Neuron (in vitro differentiated cells): ENCODE measurements around the gene DLAT.
"Not testable (repeated sequence)": the region's sequence is repeated elsewhere in the genome, so short reads cannot be mapped to it uniquely, and the experiment has no call there.

Source experiments
- H2AFZ ChIP-seq: one replicate; pipeline ENCODE4 v1.6.1; 2013; ENCODE audit warnings: low read depth, mild to moderate bottlenecking, inconsistent platforms, low read length, moderate library complexity
- H3K27me3 ChIP-seq: one replicate; pipeline ENCODE4 v1.6.1; 2013; ENCODE audit warnings: low read length; ENCODE audit not compliant: insufficient read depth
- H3K36me3 ChIP-seq: one replicate; pipeline ENCODE4 v1.6.1; 2013; ENCODE audit warnings: low read length; ENCODE audit not compliant: insufficient read depth
- H3K4me1 ChIP-seq: one replicate; pipeline ENCODE4 v1.6.1; 2013; ENCODE audit warnings: low read length; ENCODE audit not compliant: insufficient read depth
- H3K4me3 ChIP-seq: 2 replicates; pipeline ENCODE4 v1.5.1; 2013; ENCODE audit warnings: mild to moderate bottlenecking, low read length, moderate library complexity
- H3K9me3 ChIP-seq: one replicate; pipeline ENCODE4 v1.6.1; 2013; ENCODE audit warnings: low read length

The DLAT gene

DNA sequence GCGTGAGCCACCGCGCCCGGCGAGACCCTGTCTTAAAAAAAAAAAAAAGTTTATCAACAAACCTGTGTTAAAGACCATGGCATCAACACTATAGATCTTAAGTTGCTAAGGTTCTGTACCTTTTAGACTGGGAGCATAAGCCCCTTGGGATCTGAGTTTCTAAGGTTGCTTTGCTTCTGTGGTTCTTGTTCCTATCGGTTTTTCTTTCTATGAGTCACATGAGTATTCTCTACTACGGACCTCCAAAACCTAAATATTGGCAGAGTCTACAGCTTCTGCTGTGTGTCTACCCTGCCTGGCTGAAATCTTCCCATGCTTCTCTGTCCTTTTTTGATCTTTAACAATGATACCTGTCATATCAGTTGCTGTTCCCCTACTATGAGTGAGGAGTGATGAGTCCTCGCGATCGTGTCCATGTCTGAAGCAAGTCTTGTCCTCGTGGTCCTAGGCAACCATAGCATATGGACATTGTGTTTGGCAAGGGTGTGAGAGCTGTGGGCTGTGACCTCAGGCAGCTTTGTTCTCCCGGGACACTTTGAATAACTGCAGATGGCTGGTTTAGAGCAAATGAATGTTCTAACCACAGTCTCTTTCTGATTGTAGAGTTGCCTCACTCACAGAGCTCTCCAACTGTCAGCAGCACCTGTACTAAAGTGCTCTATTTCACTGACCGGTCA is 9.0 kb upstream of the DLAT start:
- Histone ChIP-seq H2AFZ (no peak overlapping the region), H3K4me1 (peaks cover 12% of the 10 kb centered on the region), H3K36me3 (peaks cover 50% of the 10 kb centered on the region), H3K9me3 (no peaks in the 10 kb centered on the region), H3K27me3 (no peaks in the 10 kb centered on the region), H3K4me3 (no peak overlapping the region)

DNA sequence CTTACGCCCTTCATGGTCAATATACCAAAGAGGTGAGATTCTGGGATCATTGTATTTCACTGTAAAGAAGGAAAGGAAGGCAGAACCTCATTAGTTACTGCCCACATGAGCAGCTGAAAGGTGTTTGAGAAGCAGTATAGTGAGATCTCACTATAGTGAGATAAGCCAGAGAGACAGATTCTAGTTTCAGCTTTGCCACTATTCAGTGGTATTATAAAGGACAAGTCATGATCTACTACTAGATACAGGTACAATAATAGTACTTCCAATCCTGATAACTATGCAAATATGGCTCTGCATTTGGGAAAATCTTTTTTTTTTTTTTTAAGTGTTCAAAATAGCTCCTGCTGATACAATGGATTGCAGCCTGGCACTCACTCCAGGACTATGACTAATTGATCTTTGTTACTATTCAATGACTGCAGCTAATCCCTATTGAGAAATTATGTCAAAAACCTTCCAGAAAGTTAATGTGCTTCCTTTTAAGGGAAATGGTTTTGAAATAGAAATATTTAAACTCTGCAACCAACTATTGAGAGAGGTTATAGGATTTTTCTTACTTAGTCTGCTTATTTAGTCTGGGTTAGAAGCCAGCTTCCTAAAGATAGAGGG is 8.3 kb upstream of the DLAT start:
- Histone ChIP-seq H3K27me3 (no peaks in the 10 kb centered on the region), H3K4me3 (no peak overlapping the region), H3K9me3 (no peaks in the 10 kb centered on the region), H2AFZ (no peak overlapping the region), H3K36me3 (peaks cover 55% of the 10 kb centered on the region), H3K4me1 (peaks cover 12% of the 10 kb centered on the region)

DNA sequence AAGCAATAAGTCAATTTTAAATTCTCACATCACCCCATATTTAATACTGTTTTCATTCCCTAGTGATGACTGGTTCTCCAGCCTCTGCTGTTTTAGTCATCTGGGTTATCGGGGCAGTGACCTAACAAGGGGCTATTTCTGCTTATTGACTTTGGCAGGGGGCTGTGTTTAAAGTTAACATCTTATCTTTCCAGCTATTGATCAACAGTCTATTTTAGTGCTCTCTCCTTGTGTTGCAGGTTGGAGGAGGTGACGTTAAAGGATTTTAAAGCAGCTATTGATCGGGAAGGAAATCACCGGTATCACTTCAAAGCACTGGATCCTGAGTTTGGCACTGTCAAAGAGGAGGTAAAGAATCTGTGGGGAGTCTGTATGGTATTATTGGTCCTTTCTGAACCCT is 7.7 kb upstream of the DLAT start:
- peaks cover 59% of the 10 kb centered on the region for H3K36me3 ChIP-seq
- no peak overlapping the region for H3K4me3 ChIP-seq
- H3K4me1 ChIP-seq = peaks cover 12% of the 10 kb centered on the region
- no peaks in the 10 kb centered on the region for H3K9me3 ChIP-seq
- H3K27me3 ChIP-seq = no peaks in the 10 kb centered on the region
- no peak overlapping the region for H2AFZ ChIP-seq

DNA sequence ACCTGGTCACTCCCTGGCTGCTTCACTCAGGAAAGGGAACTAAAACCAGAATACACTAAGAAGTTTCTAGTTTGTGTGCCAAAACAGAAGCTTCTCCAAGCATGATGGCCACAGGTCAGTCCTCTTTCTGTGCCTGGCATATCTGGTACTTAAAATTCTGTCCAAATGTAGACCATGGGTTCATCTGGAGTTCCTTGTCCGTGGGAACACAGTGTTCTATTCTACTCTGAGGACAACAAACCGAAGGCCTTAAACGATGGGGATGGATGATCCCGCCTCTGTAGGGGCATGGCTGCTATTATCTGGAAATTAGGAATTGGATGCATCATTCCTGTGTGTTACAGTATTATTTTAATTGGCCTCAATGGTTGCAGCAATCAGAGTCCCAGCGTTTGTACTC is 6.1 kb upstream of the DLAT start:
- peaks cover 56% of the 10 kb centered on the region for H3K36me3 ChIP-seq
- no peak overlapping the region for H3K4me3 ChIP-seq
- H3K4me1 ChIP-seq = peaks cover 14% of the 10 kb centered on the region
- H3K27me3 ChIP-seq = no peaks in the 10 kb centered on the region
- no peak overlapping the region for H2AFZ ChIP-seq
- H3K9me3 ChIP-seq = no peaks in the 10 kb centered on the region

DNA sequence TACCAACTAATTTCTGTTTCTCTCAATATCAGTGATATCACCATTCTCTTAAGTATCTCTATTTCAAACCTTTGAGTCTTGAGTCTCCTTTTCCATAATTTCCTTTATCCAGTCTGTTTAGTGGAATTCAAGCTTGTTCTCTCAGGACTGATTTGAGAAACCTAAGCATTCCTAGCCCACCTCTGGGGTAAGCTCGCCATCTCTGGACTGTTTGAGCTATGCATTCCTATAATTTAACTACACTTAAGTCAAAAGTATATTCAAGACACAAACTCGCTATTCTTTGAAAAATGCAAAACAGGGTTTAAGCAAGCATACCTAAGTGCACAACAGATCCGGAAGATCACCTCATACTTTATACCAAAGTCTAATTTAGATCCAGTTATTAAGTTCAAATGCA is 2.1 kb upstream of the DLAT start:
- peaks cover 46% of the 10 kb centered on the region for H3K36me3 ChIP-seq
- no peak overlapping the region for H3K4me3 ChIP-seq
- no peaks in the 10 kb centered on the region for H3K9me3 ChIP-seq
- H3K27me3 ChIP-seq = no peaks in the 10 kb centered on the region
- no peak overlapping the region for H2AFZ ChIP-seq
- H3K4me1 ChIP-seq = peaks cover 11% of the 10 kb centered on the region

DNA sequence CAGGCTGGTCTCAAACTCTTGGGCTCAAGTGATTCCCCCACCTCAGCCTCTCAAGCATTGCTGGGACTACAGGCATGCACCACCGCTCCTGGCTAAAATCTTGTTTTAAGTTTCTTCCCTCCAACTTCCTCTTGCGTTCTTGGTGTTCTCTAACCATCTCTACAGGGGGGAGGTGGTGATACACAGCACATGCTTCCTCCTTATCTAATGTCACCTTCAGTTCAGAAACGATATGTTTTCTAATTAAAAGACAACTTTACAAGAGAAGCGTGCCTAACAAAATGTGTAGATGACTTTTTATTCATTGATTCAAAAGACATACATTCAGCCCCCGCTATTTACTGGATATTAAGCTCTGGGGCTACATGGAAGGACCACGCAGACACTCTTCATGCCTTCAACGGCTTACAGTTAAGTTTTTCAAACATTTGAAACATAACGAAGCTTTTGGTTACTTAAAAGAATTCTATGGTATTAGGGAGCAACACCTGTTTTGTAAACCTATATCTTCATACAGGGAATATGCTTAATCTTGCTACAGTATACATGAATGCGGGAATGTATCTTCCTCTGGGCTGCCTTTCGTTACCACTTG is 933 bp upstream of the DLAT start:
- Histone ChIP-seq H3K9me3 (no peaks in the 10 kb centered on the region), H3K27me3 (no peaks in the 10 kb centered on the region), H3K4me3 (peak overlapping the region; percentile 100), H3K36me3 (peaks cover 46% of the 10 kb centered on the region), H2AFZ (peak overlapping the region; percentile 91), H3K4me1 (peaks cover 11% of the 10 kb centered on the region)

DNA sequence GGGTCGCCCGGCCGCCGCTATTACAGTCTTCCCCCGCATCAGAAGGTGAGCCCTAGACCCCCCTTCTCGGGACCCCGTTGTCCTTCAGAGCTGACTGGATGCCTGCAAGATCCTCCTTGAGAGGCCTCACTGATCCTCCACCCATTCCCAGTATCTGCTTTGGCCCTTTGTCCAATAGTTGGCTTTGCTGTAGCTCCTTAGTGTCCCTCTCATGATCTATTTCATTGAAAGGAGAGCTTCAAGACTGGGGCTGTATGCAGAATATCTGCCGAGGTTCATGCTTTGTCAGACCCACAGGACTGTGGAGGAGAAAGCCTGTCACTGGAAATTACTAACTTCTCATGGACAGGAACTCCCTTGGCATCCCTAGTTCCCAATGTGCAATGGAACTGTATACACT is 499 bp downstream of the DLAT start:
- Histone ChIP-seq H2AFZ (peak overlapping the region; percentile 91), H3K4me1 (peaks cover 11% of the 10 kb centered on the region), H3K36me3 (peaks cover 46% of the 10 kb centered on the region), H3K27me3 (no peaks in the 10 kb centered on the region), H3K9me3 (no peaks in the 10 kb centered on the region), H3K4me3 (peak overlapping the region; percentile 100)

DNA sequence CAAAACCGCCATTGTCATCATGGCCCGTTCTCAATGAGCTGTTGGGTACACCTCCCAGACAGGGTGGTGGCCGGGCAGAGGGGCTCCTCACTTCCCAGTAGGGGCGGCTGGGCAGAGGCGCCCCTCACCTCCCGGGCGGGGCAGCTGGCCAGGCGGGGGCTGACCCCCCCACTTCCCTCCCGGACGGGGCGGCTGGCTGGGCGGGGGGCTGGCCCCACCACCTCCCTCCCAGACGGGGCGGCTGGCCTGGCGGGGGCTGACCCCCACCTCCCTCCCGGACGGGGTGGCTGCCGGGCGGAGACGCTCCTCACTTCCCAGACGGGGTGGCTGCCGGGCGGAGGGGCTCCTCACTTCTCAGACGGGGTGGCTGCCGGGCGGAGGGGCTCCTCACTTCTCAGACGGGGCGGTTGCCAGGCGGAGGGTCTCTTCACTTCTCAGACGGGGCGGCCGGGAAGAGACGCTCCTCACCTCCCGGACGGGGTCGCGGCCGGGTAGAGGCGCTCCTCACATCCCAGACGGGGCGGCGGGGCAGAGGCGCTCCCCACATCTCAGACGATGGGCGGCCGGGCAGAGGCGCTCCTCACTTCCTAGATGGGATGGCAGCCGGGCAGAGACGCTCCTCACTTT is 1.7 kb downstream of the DLAT start:
- Histone ChIP-seq H3K4me1 (peaks cover 11% of the 10 kb centered on the region), H3K36me3 (peaks cover 42% of the 10 kb centered on the region)
- not testable (repeated sequence) for H3K4me3 ChIP-seq, H3K9me3 ChIP-seq, H2AFZ ChIP-seq, H3K27me3 ChIP-seq

DNA sequence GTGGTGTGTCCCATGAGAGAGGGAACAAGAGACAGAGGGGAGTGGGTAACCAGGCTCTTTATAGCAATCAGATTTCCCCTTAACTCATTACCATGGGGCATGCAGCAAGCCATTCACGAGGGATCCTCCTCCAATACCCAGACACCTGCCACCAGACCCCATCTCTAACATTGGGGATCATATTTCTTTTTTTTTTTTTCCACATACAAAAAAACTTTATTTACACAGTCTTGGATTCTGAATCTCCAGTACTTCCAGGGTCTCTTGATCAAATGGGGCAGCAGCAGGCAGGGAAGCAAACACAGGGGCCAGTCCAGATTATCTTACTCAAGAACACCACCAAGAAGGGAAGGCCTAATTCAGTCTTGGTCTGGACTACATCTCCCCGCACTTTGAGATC is 4.3 kb downstream of the DLAT start:
- no peak overlapping the region for H3K4me3 ChIP-seq
- no peaks in the 10 kb centered on the region for H3K9me3 ChIP-seq
- no peak overlapping the region for H2AFZ ChIP-seq
- peaks cover 6% of the 10 kb centered on the region for H3K4me1 ChIP-seq
- no peaks in the 10 kb centered on the region for H3K27me3 ChIP-seq
- H3K36me3 ChIP-seq = peaks cover 50% of the 10 kb centered on the region

DNA sequence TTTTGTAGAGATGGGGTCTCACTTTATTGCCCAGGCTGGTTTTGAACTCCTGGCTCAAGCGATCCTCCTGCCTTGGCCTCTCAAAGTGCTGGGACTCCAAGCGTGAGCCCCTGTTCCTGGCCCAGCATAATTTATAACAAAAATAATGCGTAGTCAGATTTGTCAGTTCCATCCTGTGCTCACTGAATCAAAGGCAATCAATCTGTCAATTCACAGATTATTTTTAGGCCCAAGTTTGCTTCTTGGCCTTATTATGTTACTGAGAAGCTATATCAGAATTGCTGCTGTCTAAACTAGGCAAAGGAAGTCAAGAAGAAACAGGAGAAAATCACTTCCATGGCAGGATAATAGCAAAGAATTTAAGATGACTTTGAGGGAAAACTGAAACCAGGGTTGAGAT is 8.7 kb downstream of the DLAT start:
- Histone ChIP-seq H3K27me3 (no peaks in the 10 kb centered on the region), H3K4me1 (no peaks in the 10 kb centered on the region), H3K9me3 (no peaks in the 10 kb centered on the region), H3K4me3 (no peak overlapping the region), H3K36me3 (peaks cover 63% of the 10 kb centered on the region), H2AFZ (no peak overlapping the region)

DNA sequence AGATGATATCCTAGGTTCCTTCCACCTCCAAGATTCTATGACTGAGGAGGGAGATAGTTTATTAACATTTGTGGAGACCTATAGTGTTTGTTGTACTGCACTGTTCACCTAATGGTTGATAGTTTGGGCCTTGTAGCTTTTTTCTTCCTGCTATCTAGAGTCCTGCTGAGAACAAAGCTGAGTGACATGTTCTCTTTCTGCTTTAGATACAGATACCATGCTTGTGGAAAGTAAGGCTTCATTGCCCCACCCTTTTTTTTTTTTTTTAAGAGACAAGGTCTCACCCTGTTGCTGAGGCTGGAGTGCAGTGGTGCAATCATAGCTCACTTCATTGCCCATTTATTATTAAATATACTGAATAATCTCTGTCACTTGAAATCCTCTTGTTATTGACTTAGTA is 12.3 kb downstream of the DLAT start:
- H3K4me1 ChIP-seq = no peaks in the 10 kb centered on the region
- no peaks in the 10 kb centered on the region for H3K27me3 ChIP-seq
- H3K36me3 ChIP-seq = peaks cover 69% of the 10 kb centered on the region
- H2AFZ ChIP-seq = no peak overlapping the region
- H3K4me3 ChIP-seq = no peak overlapping the region
- H3K9me3 ChIP-seq = no peaks in the 10 kb centered on the region

DNA sequence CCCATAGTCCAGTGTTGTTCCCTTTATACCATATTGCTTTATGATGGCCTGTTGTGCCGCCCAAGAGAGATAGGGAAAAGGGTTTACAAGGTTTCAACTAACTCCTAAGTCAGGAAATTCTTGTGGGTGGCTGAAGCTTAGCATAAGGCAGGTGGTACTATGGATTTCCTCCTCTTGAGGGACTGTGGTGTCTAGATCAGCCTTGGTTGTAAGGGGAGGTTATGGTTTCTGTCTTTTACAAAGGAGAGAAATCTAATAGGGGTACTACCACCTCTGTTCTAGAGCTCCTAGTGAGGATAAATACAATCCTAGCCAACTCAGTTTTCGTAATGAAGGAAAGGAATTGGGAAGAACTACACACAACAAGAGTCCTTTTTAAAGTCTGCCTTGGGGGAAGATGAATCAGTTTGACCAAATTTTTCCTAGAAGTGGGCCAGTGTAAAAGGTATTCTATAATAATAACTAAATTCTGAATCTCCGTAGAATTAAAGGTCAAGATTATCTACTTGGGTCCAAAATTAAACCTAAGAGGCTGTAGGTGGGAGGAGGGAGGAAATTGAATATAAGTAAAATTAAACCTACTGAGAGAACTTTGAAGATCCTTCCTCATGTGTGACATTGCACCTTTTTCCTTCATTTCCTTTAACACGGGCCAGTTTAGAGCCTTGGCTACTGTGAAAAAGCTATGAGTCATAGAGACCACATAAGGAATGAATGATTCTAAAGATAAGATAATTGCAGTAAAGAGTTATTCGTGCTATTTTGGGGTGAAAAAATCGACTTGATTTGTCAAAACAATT is 17.2 kb downstream of the DLAT start:
- Histone ChIP-seq H3K4me1 (no peaks in the 10 kb centered on the region), H2AFZ (no peak overlapping the region), H3K27me3 (no peaks in the 10 kb centered on the region), H3K9me3 (peaks cover 2% of the 10 kb centered on the region), H3K4me3 (no peak overlapping the region), H3K36me3 (peaks cover 81% of the 10 kb centered on the region)

DNA sequence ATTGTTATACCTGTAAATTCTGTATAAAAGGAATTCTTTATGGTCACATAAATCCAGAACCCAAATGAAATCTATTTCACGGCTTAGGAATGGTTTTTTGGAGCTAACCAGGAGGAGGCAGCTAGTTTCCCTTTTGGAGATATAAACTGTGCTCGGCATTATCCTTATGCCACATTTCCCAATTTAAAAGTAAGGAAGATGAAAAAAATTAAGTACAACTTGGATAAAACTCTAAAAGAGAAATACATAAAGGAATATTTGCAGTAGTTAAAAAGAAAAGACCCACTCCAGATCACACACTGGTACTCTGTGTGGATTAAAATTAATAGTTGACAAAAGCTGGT is 17.7 kb downstream of the DLAT start:
- H3K9me3 ChIP-seq = peaks cover 2% of the 10 kb centered on the region
- no peak overlapping the region for H2AFZ ChIP-seq
- H3K27me3 ChIP-seq = no peaks in the 10 kb centered on the region
- no peak overlapping the region for H3K4me3 ChIP-seq
- peaks cover 76% of the 10 kb centered on the region for H3K36me3 ChIP-seq
- H3K4me1 ChIP-seq = no peaks in the 10 kb centered on the region
